Panc1 (cell line): Measurements from ENCODE around the gene KRT26. TPM values are rescaled to one million over a fixed set of nuclear protein-coding genes. Genes with fewer than 3 reads are reported as not detected.

ENCODE experiments used
- ATAC-seq: fragments of 200-7000 bp; cut with Tn5 transposase; 2 replicates; pipeline ENCODE4 v1.9.1; 2020; ENCODE audit warnings: mild to moderate bottlenecking, moderate library complexity
- BruUV-seq: library from RNA; stranded (reverse); fragments of 400-500 nt; replicated peaks from 2 replicates; lab custom pipeline; 2021; lab: Mats Ljungman, UMichigan
- CTCF ChIA-PET: fragments of 300-600 bp; sonication (Branson Sonifier 250); formaldehyde crosslinking; loops from one replicate; lab custom pipeline; 2022; ENCODE audit warnings: antibody characterized with exemption; lab: Charles Lee
- POLR2A ChIA-PET: fragments of 300-600 bp; sonication (Branson Sonifier 250); formaldehyde crosslinking; loops from one replicate; lab custom pipeline; 2022; ENCODE audit warnings: antibody characterized with exemption; lab: Charles Lee
- DNase-seq: peaks from one replicate; pipeline ENCODE4 v3.0.0-alpha.2; 2010; ENCODE audit warnings: low read depth, low spot score
- H3K27ac ChIP-seq: 2 replicates; pipeline ENCODE4 v1.5.1; 2011; ENCODE audit warnings: mild to moderate bottlenecking, low read length, inconsistent platforms
- H3K27me3 ChIP-seq: fragments of 200-500 bp; sonication (Bioruptor generic); 2 replicates; pipeline ENCODE4 v1.6.0; 2014; ENCODE audit warnings: low read length, inconsistent platforms; ENCODE audit not compliant: control insufficient read depth, insufficient read depth
- H3K36me3 ChIP-seq: fragments of 200-500 bp; sonication (Bioruptor generic); 2 replicates; pipeline ENCODE4 v1.5.1; 2014; ENCODE audit warnings: inconsistent platforms, mild to moderate bottlenecking, low read length, moderate library complexity; ENCODE audit not compliant: control insufficient read depth, insufficient read depth
- H3K4me1 ChIP-seq: 2 replicates; pipeline ENCODE4 v1.5.1; 2011; ENCODE audit warnings: inconsistent platforms, mild to moderate bottlenecking, low read length, moderate library complexity; ENCODE audit not compliant: control insufficient read depth, insufficient read depth
- H3K4me3 ChIP-seq, 2 experiments: 2 replicates each; pipeline ENCODE4 v1.5.1; 2011 to 2012; ENCODE audit warnings: low read depth in 2 of 2, low read length in 2 of 2, mild to moderate bottlenecking in 2 of 2, inconsistent platforms in 1 of 2, moderate library complexity in 1 of 2
- H3K9me3 ChIP-seq: fragments of 200-500 bp; sonication (Bioruptor generic); 2 replicates; pipeline ENCODE4 v1.5.1; 2014; ENCODE audit warnings: low read depth, mild to moderate bottlenecking, inconsistent platforms, low read length, moderate library complexity; ENCODE audit not compliant: control insufficient read depth, insufficient read depth
- POLR2AphosphoS5 ChIP-seq: IDR thresholded peaks from 2 replicates; pipeline ENCODE4 v1.6.1; 2012; ENCODE audit warnings: mild to moderate bottlenecking, low read depth, low read length, moderate library complexity
- SIN3A ChIP-seq: IDR thresholded peaks from 2 replicates; pipeline ENCODE4 v1.6.1; 2012; ENCODE audit warnings: low read depth, mild to moderate bottlenecking, low read length, moderate library complexity, borderline replicate concordance; ENCODE audit not compliant: insufficient read depth
- TCF7L2 ChIP-seq: IDR thresholded peaks from 2 replicates; pipeline ENCODE4 v1.6.1; 2011; ENCODE audit warnings: mild to moderate bottlenecking, low read depth, low read length, inconsistent platforms
- in situ Hi-C: cut with HindIII; loops from 2 replicates; pipeline ENCODE4 v1.10.0; 2016; ENCODE audit warnings: low sequenced_read_pairs, low pct_unique_long_range_greater_than_20kb
- intact Hi-C: fragments of 100-400 bp; cut with micrococcal nuclease; formaldehyde crosslinking; loops from one replicate; pipeline ENCODE4 v1.10.0; 2022; ENCODE audit not compliant: unreplicated experiment
- total RNA-seq: library from RNA; stranded (reverse); gene quantifications from one replicate; pipeline ENCODE4 v1.2.1, GENCODE V29; 2021; ENCODE audit not compliant: unreplicated experiment
- TF ChIP-seq, protein P1 (sequence below): fragments of 450-650 bp; IDR thresholded peaks from 2 replicates; pipeline ENCODE4 v1.5.1; 2017; ENCODE audit warnings: mild to moderate bottlenecking
- TF ChIP-seq, protein P2 (sequence below), 2 experiments: IDR thresholded peaks; 2 replicates each; pipeline ENCODE4 v1.6.1; 2011 to 2012; ENCODE audit warnings: low read depth in 2 of 2, control low read depth in 1 of 2, low read length in 1 of 2, mild to moderate bottlenecking in 1 of 2, moderate library complexity in 1 of 2; ENCODE audit not compliant: insufficient read depth in 1 of 2

KRT26 gene
- total RNA-seq, 1 experiment from 2014 or later = not detected

DNA sequence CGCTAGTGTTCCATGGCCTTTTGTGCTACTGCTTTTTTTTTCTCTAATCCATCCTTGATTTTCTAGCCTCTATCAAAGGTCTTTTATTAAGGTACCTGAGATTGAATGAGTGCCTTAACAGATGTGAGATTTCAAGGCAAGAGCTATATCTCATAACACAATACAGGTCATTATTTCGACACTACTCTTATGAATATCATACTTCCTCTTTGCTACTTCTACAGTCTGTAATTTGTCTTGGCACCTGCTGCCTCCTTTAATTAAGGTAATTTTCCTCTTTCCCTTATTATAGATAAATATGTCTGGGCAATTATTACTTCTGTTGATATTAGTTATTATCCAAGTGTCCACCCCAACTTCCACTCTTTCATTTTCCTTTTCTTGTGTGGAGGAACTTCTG lies 22.5 kb upstream of the KRT26 start:
- ATAC-seq (no peak), DNase-seq (no peak)
- peaks cover 22% of the 10 kb centered on the region for H3K27me3 ChIP-seq
- in situ Hi-C loops = no loop called here
- CTCF ChIA-PET = no interaction called here
- no peak overlapping the region for H3K4me3 ChIP-seq
- intact Hi-C loops = loop anchor here (5.0 kb wide), 1 partner anchor 177 kb away; no protein-coding TSS in a partner anchor
- H3K27ac ChIP-seq = no peak overlapping the region
- TF ChIP-seq POLR2AphosphoS5 (no peak), SIN3A (no peak), TCF7L2 (no peak)
- TF ChIP-seq, protein P1, sequence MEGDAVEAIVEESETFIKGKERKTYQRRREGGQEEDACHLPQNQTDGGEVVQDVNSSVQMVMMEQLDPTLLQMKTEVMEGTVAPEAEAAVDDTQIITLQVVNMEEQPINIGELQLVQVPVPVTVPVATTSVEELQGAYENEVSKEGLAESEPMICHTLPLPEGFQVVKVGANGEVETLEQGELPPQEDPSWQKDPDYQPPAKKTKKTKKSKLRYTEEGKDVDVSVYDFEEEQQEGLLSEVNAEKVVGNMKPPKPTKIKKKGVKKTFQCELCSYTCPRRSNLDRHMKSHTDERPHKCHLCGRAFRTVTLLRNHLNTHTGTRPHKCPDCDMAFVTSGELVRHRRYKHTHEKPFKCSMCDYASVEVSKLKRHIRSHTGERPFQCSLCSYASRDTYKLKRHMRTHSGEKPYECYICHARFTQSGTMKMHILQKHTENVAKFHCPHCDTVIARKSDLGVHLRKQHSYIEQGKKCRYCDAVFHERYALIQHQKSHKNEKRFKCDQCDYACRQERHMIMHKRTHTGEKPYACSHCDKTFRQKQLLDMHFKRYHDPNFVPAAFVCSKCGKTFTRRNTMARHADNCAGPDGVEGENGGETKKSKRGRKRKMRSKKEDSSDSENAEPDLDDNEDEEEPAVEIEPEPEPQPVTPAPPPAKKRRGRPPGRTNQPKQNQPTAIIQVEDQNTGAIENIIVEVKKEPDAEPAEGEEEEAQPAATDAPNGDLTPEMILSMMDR = no peak
- TF ChIP-seq, protein P2, sequence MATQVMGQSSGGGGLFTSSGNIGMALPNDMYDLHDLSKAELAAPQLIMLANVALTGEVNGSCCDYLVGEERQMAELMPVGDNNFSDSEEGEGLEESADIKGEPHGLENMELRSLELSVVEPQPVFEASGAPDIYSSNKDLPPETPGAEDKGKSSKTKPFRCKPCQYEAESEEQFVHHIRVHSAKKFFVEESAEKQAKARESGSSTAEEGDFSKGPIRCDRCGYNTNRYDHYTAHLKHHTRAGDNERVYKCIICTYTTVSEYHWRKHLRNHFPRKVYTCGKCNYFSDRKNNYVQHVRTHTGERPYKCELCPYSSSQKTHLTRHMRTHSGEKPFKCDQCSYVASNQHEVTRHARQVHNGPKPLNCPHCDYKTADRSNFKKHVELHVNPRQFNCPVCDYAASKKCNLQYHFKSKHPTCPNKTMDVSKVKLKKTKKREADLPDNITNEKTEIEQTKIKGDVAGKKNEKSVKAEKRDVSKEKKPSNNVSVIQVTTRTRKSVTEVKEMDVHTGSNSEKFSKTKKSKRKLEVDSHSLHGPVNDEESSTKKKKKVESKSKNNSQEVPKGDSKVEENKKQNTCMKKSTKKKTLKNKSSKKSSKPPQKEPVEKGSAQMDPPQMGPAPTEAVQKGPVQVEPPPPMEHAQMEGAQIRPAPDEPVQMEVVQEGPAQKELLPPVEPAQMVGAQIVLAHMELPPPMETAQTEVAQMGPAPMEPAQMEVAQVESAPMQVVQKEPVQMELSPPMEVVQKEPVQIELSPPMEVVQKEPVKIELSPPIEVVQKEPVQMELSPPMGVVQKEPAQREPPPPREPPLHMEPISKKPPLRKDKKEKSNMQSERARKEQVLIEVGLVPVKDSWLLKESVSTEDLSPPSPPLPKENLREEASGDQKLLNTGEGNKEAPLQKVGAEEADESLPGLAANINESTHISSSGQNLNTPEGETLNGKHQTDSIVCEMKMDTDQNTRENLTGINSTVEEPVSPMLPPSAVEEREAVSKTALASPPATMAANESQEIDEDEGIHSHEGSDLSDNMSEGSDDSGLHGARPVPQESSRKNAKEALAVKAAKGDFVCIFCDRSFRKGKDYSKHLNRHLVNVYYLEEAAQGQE (IDR thresholded peaks at IDR 0.05; ENCODE audit: insufficient read depth in 1 of 2, low read depth in 2 of 2, low read length in 1 of 2) = no peak
- no peaks in the 10 kb centered on the region for H3K9me3 ChIP-seq
- no peaks in the 10 kb centered on the region for H3K36me3 ChIP-seq
- no peaks in the 10 kb centered on the region for H3K4me1 ChIP-seq
- BruUV-seq = no TSS peak
- POLR2A ChIA-PET = no interaction called here

DNA sequence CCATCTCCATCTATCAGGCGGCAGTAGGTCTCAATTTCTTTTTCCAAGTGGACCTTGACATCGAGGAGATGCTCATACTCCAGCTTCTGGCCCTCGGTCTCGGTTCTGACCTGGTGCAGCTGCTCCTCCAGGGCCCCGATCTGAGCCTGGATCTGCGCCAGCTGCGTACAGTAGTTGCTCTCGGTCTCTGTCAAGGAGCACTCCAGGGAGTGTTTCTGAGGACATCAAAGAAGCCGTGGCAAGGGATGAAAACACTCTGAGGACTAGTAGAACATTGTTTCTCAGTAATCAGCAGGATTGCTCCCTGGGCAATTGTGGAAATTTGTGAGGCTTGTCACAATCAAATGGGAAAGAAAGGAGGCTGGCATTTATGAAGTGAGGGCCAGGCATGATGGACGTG lies 21.8 kb upstream of the KRT26 start:
- no TSS peak for BruUV-seq
- intact Hi-C loops (loop anchor here (5.0 kb wide), 1 partner anchor 177 kb away; no protein-coding TSS in a partner anchor), in situ Hi-C loops (no loop called here)
- H3K4me3 ChIP-seq = no peak overlapping the region
- DNase-seq = no peak
- no peaks in the 10 kb centered on the region for H3K9me3 ChIP-seq
- no peaks in the 10 kb centered on the region for H3K36me3 ChIP-seq
- peaks cover 15% of the 10 kb centered on the region for H3K27me3 ChIP-seq
- ChIA-PET CTCF (no interaction called here), POLR2A (no interaction called here)
- no peak for ATAC-seq
- H3K4me1 ChIP-seq = no peaks in the 10 kb centered on the region
- no peak overlapping the region for H3K27ac ChIP-seq
- TF ChIP-seq TCF7L2 = no peak
- TF ChIP-seq SIN3A = no peak
- TF ChIP-seq, protein P1 = no peak
- TF ChIP-seq, protein P2 (IDR thresholded peaks at IDR 0.05; ENCODE audit: insufficient read depth in 1 of 2, low read depth in 2 of 2, low read length in 1 of 2) = no peak
- no peak for TF ChIP-seq POLR2AphosphoS5
